MV-4-11 (cell line): Measurements from ENCODE around the gene CA11.

Experiments
- DNase-seq: peaks from one replicate; lab custom pipeline; 2025; lab: John Stamatoyannopoulos, UW

CA11 gene

GRCh38 chr19:48613024-48613851 is 32.7 kb downstream of the CA11 start:
- DNase-seq = no peak

- DNase-seq = no peak
Measured at GRCh38 chr19:48611872-48612271, 34.1 kb downstream of the CA11 start.

GRCh38 chr19:48609571-48610108 is 36.3 kb downstream of the CA11 start:
- DNase-seq = no peak

- DNase-seq = peak; percentile 85
Measured at GRCh38 chr19:48608798-48609263, 37.2 kb downstream of the CA11 start.

- no peak for DNase-seq
Measured at GRCh38 chr19:48607359-48607755, 38.6 kb downstream of the CA11 start.

GRCh38 chr19:48606463-48607358 is 39.3 kb downstream of the CA11 start, which contains the start of gene SPACA4:
Gene SPACA4 (plus strand): TSS chr19:48606742. CDS start chr19:48606979, 237 bp downstream.
- no peak for DNase-seq

- DNase-seq = no peak
Measured at GRCh38 chr19:48603850-48604249, 42.1 kb downstream of the CA11 start.

GRCh38 chr19:48603449-48603848 is 42.5 kb downstream of the CA11 start:
- DNase-seq = no peak

- no peak for DNase-seq
Measured at GRCh38 chr19:48603001-48603400, 43.0 kb downstream of the CA11 start.

GRCh38 chr19:48600679-48601417 is 45.1 kb downstream of the CA11 start:
- no peak for DNase-seq

GRCh38 chr19:48598996-48599700 is 46.8 kb downstream of the CA11 start:
- DNase-seq = no peak

GRCh38 chr19:48596679-48597465 is 49.1 kb downstream of the CA11 start:
- DNase-seq = peak; percentile 64

GRCh38 chr19:48596237-48596636 is 49.8 kb downstream of the CA11 start:
- DNase-seq = no peak

- DNase-seq = no peak
Measured at GRCh38 chr19:48595833-48596232, 50.2 kb downstream of the CA11 start.

- no peak for DNase-seq
Measured at GRCh38 chr19:48595171-48595570, 50.8 kb downstream of the CA11 start.

GRCh38 chr19:48591021-48591420 is 55.0 kb downstream of the CA11 start:
- peak; percentile 25 for DNase-seq

GRCh38 chr19:48588670-48589401 is 57.2 kb downstream of the CA11 start:
- DNase-seq = peak; percentile 85
